Gastroesophageal sphincter (tissue), 3 donors: ENCODE results near the gene MED22.

Experiments used
- CTCF ChIP-seq, 4 experiments: fragments of 200-600 bp in 2 of 4; fragments of 450-650 bp in 2 of 4; sonication (generic) in 1 of 4; IDR thresholded peaks; one replicate each; pipeline ENCODE4 v1.5.1; 2017 to 2019; ENCODE audit warnings: antibody characterized with exemption in 4 of 4, mild to moderate bottlenecking in 2 of 4, moderate library complexity in 2 of 4
- EP300 ChIP-seq: sonication (generic); formaldehyde crosslinking; IDR thresholded peaks from one replicate; pipeline ENCODE4 v1.6.1; 2017; ENCODE audit warnings: antibody characterized with exemption, mild to moderate bottlenecking
- POLR2A ChIP-seq, 2 donors: fragments of 450-650 bp; IDR thresholded peaks; one replicate each; pipeline ENCODE4 v1.6.1; 2017; ENCODE audit warnings: antibody characterized with exemption in 2 of 2, mild to moderate bottlenecking in 2 of 2, moderate library complexity in 1 of 2
- POLR2AphosphoS5 ChIP-seq: sonication (generic); formaldehyde crosslinking; IDR thresholded peaks from one replicate; pipeline ENCODE4 v1.6.1; 2017; ENCODE audit warnings: antibody characterized with exemption

DNA sequence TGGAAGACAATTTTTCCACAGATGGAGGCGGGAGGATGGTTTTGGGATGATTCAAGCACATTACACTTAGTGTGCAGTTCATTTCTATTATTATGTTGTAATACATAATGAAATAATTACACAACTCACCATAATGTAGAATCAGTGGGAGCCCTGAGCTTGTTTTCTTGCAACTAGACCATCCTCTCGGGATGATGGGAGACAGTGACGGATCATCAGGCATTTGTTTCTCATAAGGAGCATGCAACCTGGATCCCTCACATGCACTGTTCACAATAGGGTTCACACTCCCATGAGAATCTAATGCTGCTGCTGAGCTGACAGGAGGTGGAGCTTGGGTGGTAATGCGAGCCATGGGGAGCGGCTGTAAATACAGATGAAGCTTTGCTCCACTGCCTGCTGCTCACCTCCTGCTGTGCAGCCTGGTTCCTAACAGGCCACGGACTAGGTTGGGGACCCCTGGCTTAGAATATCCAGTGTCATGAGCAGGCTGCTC lies 29.8 kb upstream of the MED22 start:
- no peak for TF ChIP-seq CTCF (IDR thresholded peaks at IDR 0.05)
- TF ChIP-seq EP300, result no peak
- no peak for TF ChIP-seq POLR2AphosphoS5
- TF ChIP-seq POLR2A (IDR thresholded peaks at IDR 0.05), result no peak
